GM23338 (cell line): ENCODE results near the gene AXIN1. TPM values are rescaled to one million over a fixed set of nuclear protein-coding genes. Genes with fewer than 3 reads are reported as not detected.

ENCODE experiments used
- ATAC-seq: fragments of 200-7000 bp; cut with Tn5 transposase; 3 replicates; pipeline ENCODE4 v1.9.1; 2020
- DNase-seq: peaks from one replicate; pipeline ENCODE4 v3.0.0-alpha.2; 2015; ENCODE audit warnings: low spot score
- H2AFZ ChIP-seq: fragments of 200-600 bp; sonication (generic); 2 replicates; pipeline ENCODE4 v1.8.0; 2016; ENCODE audit warnings: antibody characterized with exemption, mild to moderate bottlenecking, moderate library complexity
- H3F3A ChIP-seq: fragments of 200-600 bp; sonication (generic); replicated peaks from 2 replicates; pipeline ENCODE4 v1.8.0; 2017; ENCODE audit warnings: antibody characterized with exemption, mixed run types, low read depth
- H3K27ac ChIP-seq: fragments of 200-600 bp; sonication (generic); 2 replicates; pipeline ENCODE4 v1.6.1; 2016; ENCODE audit warnings: low read depth
- H3K27me3 ChIP-seq: fragments of 200-600 bp; sonication (generic); 2 replicates; pipeline ENCODE4 v1.8.0; 2016; ENCODE audit warnings: mild to moderate bottlenecking, mixed run types, moderate library complexity; ENCODE audit not compliant: insufficient read depth
- H3K36me3 ChIP-seq: fragments of 200-600 bp; sonication (generic); 2 replicates; pipeline ENCODE4 v1.8.0; 2016; ENCODE audit warnings: mild to moderate bottlenecking; ENCODE audit not compliant: insufficient read depth
- H3K4me1 ChIP-seq: fragments of 200-600 bp; sonication (generic); 2 replicates; pipeline ENCODE4 v1.8.0; 2016; ENCODE audit warnings: mild to moderate bottlenecking, moderate library complexity; ENCODE audit not compliant: insufficient read depth
- H3K4me2 ChIP-seq: fragments of 200-600 bp; sonication (generic); 2 replicates; pipeline ENCODE4 v1.7.1; 2017; ENCODE audit warnings: mixed run types
- H3K4me3 ChIP-seq: fragments of 200-600 bp; sonication (generic); 2 replicates; pipeline ENCODE4 v1.6.1; 2016; ENCODE audit warnings: mixed run types
- H3K79me2 ChIP-seq: fragments of 200-600 bp; sonication (generic); replicated peaks from 2 replicates; pipeline ENCODE4 v1.8.0; 2017; ENCODE audit warnings: mild to moderate bottlenecking; ENCODE audit not compliant: insufficient read depth
- H3K9me2 ChIP-seq: fragments of 200-600 bp; sonication (generic); 2 replicates; pipeline ENCODE4 v1.8.0; 2017; ENCODE audit not compliant: insufficient read depth
- H4K20me1 ChIP-seq: fragments of 200-600 bp; sonication (generic); replicated peaks from 2 replicates; pipeline ENCODE4 v1.8.0; 2017; ENCODE audit warnings: mild to moderate bottlenecking; ENCODE audit not compliant: insufficient read depth
- H3K27ac Mint-ChIP-seq: 2 replicates; pipeline ENCODE4 v1.8.0; 2020; ENCODE audit warnings: inconsistent platforms, mild to moderate bottlenecking, moderate library complexity, mixed read lengths
- H3K27me3 Mint-ChIP-seq: 3 replicates; pipeline ENCODE4 v1.8.0; 2022; ENCODE audit warnings: low read depth, mild to moderate bottlenecking, moderate library complexity, mixed read lengths, inconsistent platforms; ENCODE audit not compliant: insufficient read depth, poor library complexity
- H3K36me3 Mint-ChIP-seq: 3 replicates; pipeline ENCODE4 v1.8.0; 2021; ENCODE audit warnings: low read depth, mild to moderate bottlenecking, inconsistent platforms, moderate library complexity, mixed read lengths
- H3K4me1 Mint-ChIP-seq: 3 replicates; pipeline ENCODE4 v1.8.0; 2020; ENCODE audit warnings: mild to moderate bottlenecking, inconsistent platforms, mixed read lengths
- H3K4me3 Mint-ChIP-seq: 3 replicates; pipeline ENCODE4 v1.8.0; 2021; ENCODE audit warnings: moderate library complexity, mild to moderate bottlenecking, inconsistent platforms, mixed read lengths
- H3K9me3 Mint-ChIP-seq: 3 replicates; pipeline ENCODE4 v1.8.0; 2020; ENCODE audit warnings: moderate library complexity, mild to moderate bottlenecking, inconsistent platforms, mixed read lengths
- CTCF ChIP-seq, 2 experiments: fragments of 200-600 bp in 1 of 2; sonication (generic) in 1 of 2; conservative IDR thresholded peaks; 2 replicates each; pipeline versions ENCODE4 v1.5.1 to v1.6.1; 2016 to 2017; ENCODE audit warnings: antibody characterized with exemption in 2 of 2, low read depth in 2 of 2, mild to moderate bottlenecking in 2 of 2, moderate library complexity in 1 of 2
- ETS1 ChIP-seq: IDR thresholded peaks from 2 replicates; pipeline ENCODE4 v1.6.1; 2016; ENCODE audit warnings: antibody characterized with exemption
- EZH2 ChIP-seq: fragments of 200-600 bp; sonication (generic); IDR thresholded peaks from one replicate; pipeline ENCODE4 v1.8.0; 2017; ENCODE audit warnings: antibody characterized with exemption, mild to moderate bottlenecking, low read depth; ENCODE audit not compliant: unreplicated experiment
- EZH2phosphoT487 ChIP-seq: fragments of 200-600 bp; sonication (generic); IDR thresholded peaks from one replicate; pipeline ENCODE4 v1.8.1; 2018; ENCODE audit warnings: antibody characterized with exemption; ENCODE audit not compliant: unreplicated experiment
- JUNB ChIP-seq: IDR thresholded peaks from one replicate; pipeline ENCODE4 v1.6.1; 2016; ENCODE audit warnings: antibody characterized with exemption; ENCODE audit not compliant: unreplicated experiment
- NANOG ChIP-seq: IDR thresholded peaks from 2 replicates; pipeline ENCODE4 v1.6.1; 2016; ENCODE audit warnings: antibody characterized with exemption, borderline replicate concordance
- REST ChIP-seq: IDR thresholded peaks from one replicate; pipeline ENCODE4 v1.6.1; 2018; ENCODE audit warnings: antibody characterized with exemption; ENCODE audit not compliant: unreplicated experiment
- STAT1 ChIP-seq: IDR thresholded peaks from one replicate; pipeline ENCODE4 v1.6.1; 2016; ENCODE audit warnings: antibody characterized with exemption; ENCODE audit not compliant: unreplicated experiment
- ZNF114 ChIP-seq: fragments of 250-450 bp; sonication (Bioruptor Pico); IDR thresholded peaks from 2 replicates; pipeline ENCODE4 v1.5.0; 2020; ENCODE audit warnings: mild to moderate bottlenecking, moderate library complexity
- ZNF331 ChIP-seq: fragments of 250-450 bp; sonication (Bioruptor Pico); IDR thresholded peaks from 2 replicates; pipeline ENCODE4 v1.5.0; 2020; ENCODE audit warnings: low read depth, mild to moderate bottlenecking, moderate library complexity
- polyA plus RNA-seq: library from polyadenylated mRNA; unstranded; fragments of >200 nt; fragmentation: Nextera tagmentation; extraction: Ambion mirVana; gene quantifications from 2 replicates; pipeline ENCODE4 v1.2.1, GENCODE V29; 2016
- total RNA-seq: library from RNA; depleted of rRNA; stranded (reverse); fragments of >200 nt; shearing (Covaris generic); gene quantifications from 2 replicates; pipeline ENCODE4 v1.2.3, GENCODE V29; 2014

The AXIN1 gene
- total and polyA plus RNA-seq, 2 experiments from 2014 or later = 14.3 to 54.5 TPM

- Mint-ChIP-seq H3K27ac (no peak overlapping the region), H3K4me1 (peaks cover 13% of the 10 kb centered on the region; the same call in 2 of the 3 replicates), H3K27me3 (peaks cover 8% of the 10 kb centered on the region), H3K4me3 (no peak overlapping the region), H3K9me3 (no peaks in the 10 kb centered on the region; the same call in 2 of the 3 replicates), H3K36me3 (peaks cover 19% of the 10 kb centered on the region)
- Histone ChIP-seq H3K79me2 (peaks cover 27% of the 10 kb centered on the region), H2AFZ (no peak overlapping the region), H3K27me3 (no peaks in the 10 kb centered on the region), H3K4me1 (peaks cover 6% of the 10 kb centered on the region), H3K27ac (no peak overlapping the region), H3K4me2 (no peak overlapping the region), H4K20me1 (peaks cover 5% of the 10 kb centered on the region), H3K9me2 (no peaks in the 10 kb centered on the region), H3K36me3 (peaks cover 3% of the 10 kb centered on the region; the same call in 1 of the 2 replicates), H3K4me3 (no peak overlapping the region), H3F3A (peaks cover 7% of the 10 kb centered on the region; the same call in 1 of the 2 replicates)
- no peak for ATAC-seq
- TF ChIP-seq ETS1 (no peak), CTCF (conservative IDR thresholded peaks at IDR 0.05; ENCODE audit: low read depth in 2 of 2) (no peak), EZH2phosphoT487 (no peak), REST (no peak), ZNF331 (CRISPR knock-in tag) (no peak), NANOG (no peak), STAT1 (no peak), ZNF114 (no peak), EZH2 (no peak), JUNB (no peak)
- DNase-seq = no peak
Measured at GRCh38 chr16:375927-376816, 23.6 kb upstream of the AXIN1 start.
